GM13976 (cell line): ENCODE data around the gene INHBC.

Experiments
- DNase-seq: peaks from one replicate; pipeline ENCODE4 v3.0.0; 2012; ENCODE audit warnings: low spot score
- CTCF ChIP-seq: IDR thresholded peaks from 2 replicates; pipeline ENCODE4 v1.5.1; 2012; ENCODE audit warnings: borderline replicate concordance, mild to moderate bottlenecking; ENCODE audit not compliant: insufficient read depth; ENCODE audit errors: extremely low read depth, missing control alignments, control extremely low read depth
- in situ Hi-C: fragments of 300-500 bp; cut with MboI; formaldehyde crosslinking; loops from one replicate; pipeline ENCODE4 v1.12.0; 2022; ENCODE audit warnings: low sequenced_read_pairs, mixed read lengths, inconsistent platforms; ENCODE audit not compliant: unreplicated experiment

The INHBC gene

DNA sequence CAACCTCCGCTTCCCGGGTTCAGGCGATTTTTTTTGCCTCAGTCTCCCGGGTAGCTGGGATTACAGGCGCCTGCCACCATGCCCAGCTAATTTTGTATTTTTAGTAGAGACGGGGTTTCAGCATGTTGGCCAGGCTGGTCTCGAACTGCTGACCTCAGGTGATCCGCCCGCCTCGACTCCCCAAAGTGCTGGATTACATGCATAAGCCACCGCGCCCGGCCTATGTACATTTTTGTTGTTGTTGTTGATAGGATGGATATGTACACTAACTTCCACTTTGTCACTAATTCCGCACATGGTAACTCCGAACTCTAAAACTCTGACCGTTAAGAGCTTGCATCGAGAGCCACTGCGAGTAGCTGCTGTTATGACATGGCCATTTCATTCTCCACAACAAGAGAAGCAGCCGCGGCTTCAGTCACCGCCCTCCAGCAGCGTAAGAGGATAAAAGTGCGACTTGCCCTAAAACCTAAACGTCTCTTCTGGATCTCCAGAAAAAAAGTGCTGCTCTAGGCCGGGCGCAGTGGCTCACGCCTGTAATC is 52.5 kb downstream of the INHBC start:
- in situ Hi-C loops, result no loop called here
- no peak for DNase-seq
- no peak for TF ChIP-seq CTCF

GRCh38 chr12:57487597-57488401 is 53.2 kb downstream of the INHBC start, which contains the start of gene MARS1:
TSS of gene MARS1 (plus strand) at chr12:57488068. CDS start at chr12:57488091, 23 bp downstream.
- TF ChIP-seq CTCF, result peak; percentile 27
- peak; percentile 95 for DNase-seq
- in situ Hi-C loops, result no loop called here

GRCh38 chr12:57488402-57489156 is 54.0 kb downstream of the INHBC start:
- TF ChIP-seq CTCF, result no peak
- in situ Hi-C loops, result no loop called here
- no peak for DNase-seq

- no peak for TF ChIP-seq CTCF
- in situ Hi-C loops, result no loop called here
- DNase-seq, result no peak
These were observed 54.6 kb downstream of the INHBC start for GRCh38 chr12:57489157-57489641.

DNA sequence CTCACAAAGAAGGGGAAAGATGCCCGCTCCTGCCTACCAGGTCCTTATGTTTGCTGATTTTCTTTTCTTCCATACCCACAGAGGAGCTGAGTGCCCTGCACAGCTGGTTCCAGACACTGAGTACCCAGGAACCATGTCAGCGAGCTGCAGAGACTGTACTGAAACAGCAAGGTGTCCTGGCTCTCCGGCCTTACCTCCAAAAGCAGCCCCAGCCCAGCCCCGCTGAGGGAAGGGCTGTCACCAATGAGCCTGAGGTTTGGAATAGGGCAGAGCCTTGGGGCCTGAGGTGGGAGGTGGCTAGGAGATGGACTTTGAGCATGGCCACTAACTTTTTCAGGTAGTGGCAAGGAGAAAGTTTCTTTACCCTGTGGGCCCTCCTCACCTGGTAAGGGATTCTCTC is 55.5 kb downstream of the INHBC start:
- TF ChIP-seq CTCF, result no peak
- DNase-seq, result no peak
- in situ Hi-C loops, result no loop called here
